NOMO-1 treated with DMSO at 0.1 percent for 48 hours (cell line): ENCODE measurements around the gene REST.

Source experiments
- DNase-seq: peaks from one replicate; lab custom pipeline; 2025; ENCODE audit not compliant: unreplicated experiment; lab: John Stamatoyannopoulos, UW

Gene REST

GRCh38 chr4:56976283-56976836, 68.7 kb downstream of the REST start:
- no peak for DNase-seq

- peak; percentile 27 for DNase-seq
These were observed 69.2 kb downstream of the REST start for GRCh38 chr4:56976837-56977320.

- DNase-seq = peak; percentile 98
These were observed 69.8 kb downstream of the REST start, which contains the start of gene NOA1 for GRCh38 chr4:56977321-56978012. TSS of gene NOA1 (minus strand) at chr4:56977606. CDS start at chr4:56977585, 21 bp downstream.

GRCh38 chr4:56978750-56979303, 71.1 kb downstream of the REST start, which contains the start of gene POLR2B:
TSS of gene POLR2B (plus strand) at chr4:56978896. CDS start at chr4:56978986, 90 bp downstream.
- peak; percentile 97 for DNase-seq

GRCh38 chr4:56979421-56980072, 71.8 kb downstream of the REST start:
- DNase-seq = peak; percentile 21

- DNase-seq = no peak
These were observed 74.1 kb downstream of the REST start for GRCh38 chr4:56981795-56982201.

GRCh38 chr4:56986192-56986591, 78.5 kb downstream of the REST start:
- no peak for DNase-seq

GRCh38 chr4:56986952-56987351, 79.3 kb downstream of the REST start:
- no peak for DNase-seq

- DNase-seq = no peak
These were observed 82.6 kb downstream of the REST start for GRCh38 chr4:56990109-56990905.

- no peak for DNase-seq
These were observed 87.8 kb downstream of the REST start for GRCh38 chr4:56995525-56995924.

GRCh38 chr4:56999751-57000150, 92.1 kb downstream of the REST start:
- no peak for DNase-seq

- DNase-seq = no peak
These were observed 105.9 kb downstream of the REST start for GRCh38 chr4:57013543-57014120.
